HEK293 (cell line): Measurements from ENCODE around the gene GGA3.
"Not testable (repeated sequence)": the region's sequence is repeated elsewhere in the genome, so short reads cannot be mapped to it uniquely, and the experiment has no call there.

Experiments used
- CTCF ChIA-PET: fragments of 350-600 bp; formaldehyde crosslinking; extraction: SDS; loops from one replicate; lab custom pipeline; 2021; ENCODE audit warnings: antibody characterized with exemption; lab: Yijun Ruan, JAX
- POLR2A ChIA-PET: fragments of 300-600 bp; formaldehyde crosslinking; extraction: SDS; loops from one replicate; lab custom pipeline; 2020; ENCODE audit warnings: antibody characterized with exemption, inconsistent platforms; lab: Yijun Ruan, JAX
- H3K27ac ChIP-seq: fragments of 200-500 bp; sonication (Bioruptor generic); 2 replicates; pipeline ENCODE4 v1.5.1; 2014; ENCODE audit warnings: low read depth, low read length, control low read depth, inconsistent platforms; ENCODE audit errors: extremely low read depth
- H3K36me3 ChIP-seq, 2 experiments: fragments of 200-500 bp in 1 of 2; sonication (Bioruptor generic) in 1 of 2; 1 replicate in 1 of 2; 2 replicates in 1 of 2; pipeline ENCODE4 v1.5.1; 2014 to 2017; ENCODE audit warnings: inconsistent platforms in 2 of 2, low read length in 2 of 2; ENCODE audit not compliant: control insufficient read depth in 2 of 2, insufficient read depth in 1 of 2
- H3K4me1 ChIP-seq: fragments of 200-500 bp; sonication (Bioruptor generic); 2 replicates; pipeline ENCODE4 v1.5.1; 2014; ENCODE audit warnings: mild to moderate bottlenecking, low read length, inconsistent platforms; ENCODE audit not compliant: control insufficient read depth, insufficient read depth
- H3K4me3 ChIP-seq: 2 replicates; pipeline ENCODE4 v1.5.1; 2011; ENCODE audit warnings: low read depth, mild to moderate bottlenecking, control low read depth, low read length, moderate library complexity
- H3K9me3 ChIP-seq: fragments of 200-500 bp; sonication (Bioruptor generic); 2 replicates; pipeline ENCODE4 v1.5.1; 2014; ENCODE audit warnings: low read depth, low read length, inconsistent platforms; ENCODE audit not compliant: control insufficient read depth, insufficient read depth
- CTCF ChIP-seq: fragments of 450-650 bp; formaldehyde crosslinking; IDR thresholded peaks from 2 replicates; pipeline ENCODE4 v1.5.1; 2016; ENCODE audit warnings: missing biosample characterization, missing genetic modification characterization
- ZBTB17 ChIP-seq: fragments of 450-650 bp; formaldehyde crosslinking; IDR thresholded peaks from 2 replicates; pipeline ENCODE4 v1.5.1; 2016; ENCODE audit warnings: missing biosample characterization, missing genetic modification characterization
- ZBTB8A ChIP-seq: fragments of 450-650 bp; formaldehyde crosslinking; IDR thresholded peaks from 2 replicates; pipeline ENCODE4 v1.5.1; 2016; ENCODE audit warnings: missing biosample characterization, missing genetic modification characterization
- ZFHX2 ChIP-seq: fragments of 450-650 bp; formaldehyde crosslinking; conservative IDR thresholded peaks from 2 replicates; pipeline ENCODE4 v1.5.1; 2016; ENCODE audit warnings: missing biosample characterization, missing genetic modification characterization
- ZFP3 ChIP-seq: fragments of 450-650 bp; formaldehyde crosslinking; IDR thresholded peaks from 2 replicates; pipeline ENCODE4 v1.5.1; 2016; ENCODE audit warnings: low read depth, missing biosample characterization, missing genetic modification characterization
- ZNF121 ChIP-seq: fragments of 450-650 bp; formaldehyde crosslinking; IDR thresholded peaks from 2 replicates; pipeline ENCODE4 v1.5.1; 2016; ENCODE audit warnings: missing biosample characterization, missing genetic modification characterization
- ZNF362 ChIP-seq: fragments of 450-650 bp; formaldehyde crosslinking; IDR thresholded peaks from 2 replicates; pipeline ENCODE4 v1.5.1; 2016; ENCODE audit warnings: missing biosample characterization, missing genetic modification characterization
- ZNF600 ChIP-seq: fragments of 450-650 bp; formaldehyde crosslinking; IDR thresholded peaks from 2 replicates; pipeline ENCODE4 v1.5.1; 2016; ENCODE audit warnings: missing biosample characterization, missing genetic modification characterization
- ZSCAN16 ChIP-seq: fragments of 450-650 bp; formaldehyde crosslinking; IDR thresholded peaks from 2 replicates; pipeline ENCODE4 v1.5.1; 2016; ENCODE audit warnings: missing biosample characterization, missing genetic modification characterization

Gene GGA3

GRCh38 chr17:75260641-75261335 is 618 bp downstream of the GGA3 start:
- ChIA-PET POLR2A (interaction anchor here (0.6 to 3.7 kb wide), 17 partner anchors 9 to 265 kb away, joined by 3 to 90 read pairs (median 4); partner anchors contain the start of genes GRB2, LLGL2, MIF4GD and NUP85), CTCF (interaction anchor here (0.6 to 6.3 kb wide), 14 partner anchors 10 to 489 kb away, joined by 3 to 74 read pairs (median 4); partner anchors contain the start of genes ARMC7 and MIF4GD)
- H3K9me3 ChIP-seq = no peaks in the 10 kb centered on the region
- H3K27ac ChIP-seq = peak overlapping the region; percentile 99
- peaks cover 29 to 33% of the 10 kb centered on the region in 2 experiments for H3K36me3 ChIP-seq
- H3K4me3 ChIP-seq = peak overlapping the region; percentile 99
- TF ChIP-seq CTCF = 0 out of 2 replicates have a peak, but pooled peaks have one; percentile 50
- TF ChIP-seq ZBTB17 = peak; percentile 74
- TF ChIP-seq ZNF600 (tag by site-specific recombination) = no peak
- peak; percentile 53 for TF ChIP-seq ZBTB8A (tag by site-specific recombination)
- peaks cover 5% of the 10 kb centered on the region; the same call in 1 of the 2 replicates for H3K4me1 ChIP-seq

GRCh38 chr17:75257228-75257627 is 4.2 kb downstream of the GGA3 start:
- POLR2A ChIA-PET, H3K4me3 ChIP-seq, H3K27ac ChIP-seq, H3K4me1 ChIP-seq, H3K9me3 ChIP-seq, H3K36me3 ChIP-seq: not testable (repeated sequence)
- CTCF ChIA-PET = interaction anchor here (1.2 kb wide), 1 partner anchor 17 kb away, joined by 5 read pairs; no protein-coding TSS in a partner anchor

- POLR2A ChIA-PET, H3K36me3 ChIP-seq, H3K4me3 ChIP-seq, H3K4me1 ChIP-seq, H3K9me3 ChIP-seq, H3K27ac ChIP-seq: not testable (repeated sequence)
- CTCF ChIA-PET = interaction anchor here (1.2 kb wide), 1 partner anchor 16 kb away, joined by 5 read pairs; no protein-coding TSS in a partner anchor
Measured at GRCh38 chr17:75255954-75256698, 5.3 kb downstream of the GGA3 start.

- Histone ChIP-seq H3K4me1 (peaks cover 6% of the 10 kb centered on the region), H3K27ac (no peak overlapping the region), H3K4me3 (no peak overlapping the region), H3K9me3 (no peaks in the 10 kb centered on the region), H3K36me3 (peaks cover 0 to 6% of the 10 kb centered on the region in 2 experiments; a peak in 2 of 3 replicates)
- POLR2A ChIA-PET = interaction anchor here (0.9 to 1.2 kb wide), 2 partner anchors 8 to 9 kb away, joined by 3 to 4 read pairs; partner anchors contain the start of genes GGA3 and MRPS7
- CTCF ChIA-PET = interaction anchor here (6.6 kb wide), 1 partner anchor 13 kb away, joined by 71 read pairs; no protein-coding TSS in a partner anchor
- TF ChIP-seq ZFP3 (tag by site-specific recombination) = no peak
- TF ChIP-seq ZNF121 = 0 out of 2 replicates have a peak, but pooled peaks have one; percentile 39
- 0 out of 2 replicates have a peak, but pooled peaks have one; percentile 14 for TF ChIP-seq ZFHX2 (tag by site-specific recombination)
- TF ChIP-seq ZNF362 (tag by site-specific recombination) = no peak
- TF ChIP-seq ZSCAN16 (tag by site-specific recombination) = no peak
Measured at GRCh38 chr17:75252039-75252816, 9.2 kb downstream of the GGA3 start.
